ENCODE measurements around the gene ZNF541. TPM values are rescaled to one million over a fixed set of nuclear protein-coding genes. Genes with fewer than 3 reads are reported as not detected.

The ZNF541 gene
- total RNA-seq, 1 donor from 2014 or later = not detected

- TF ChIP-seq CTCF (conservative IDR thresholded peaks at IDR 0.05; ENCODE audit: low read depth, low read length) = no peak
- no peak overlapping the region for H3K4me3 ChIP-seq (ENCODE audit: low read depth, low read length)
- no peak for DNase-seq (ENCODE audit: low read depth)
Measured at GRCh38 chr19:47529018-47529742, 43.8 kb downstream of the ZNF541 start.

GRCh38 chr19:47526798-47527197 lies 46.1 kb downstream of the ZNF541 start:
- H3K4me3 ChIP-seq (ENCODE audit: low read depth, low read length) = no peak overlapping the region
- no peak for TF ChIP-seq CTCF (conservative IDR thresholded peaks at IDR 0.05; ENCODE audit: low read depth, low read length)
- no peak for DNase-seq (ENCODE audit: low read depth)

DNA sequence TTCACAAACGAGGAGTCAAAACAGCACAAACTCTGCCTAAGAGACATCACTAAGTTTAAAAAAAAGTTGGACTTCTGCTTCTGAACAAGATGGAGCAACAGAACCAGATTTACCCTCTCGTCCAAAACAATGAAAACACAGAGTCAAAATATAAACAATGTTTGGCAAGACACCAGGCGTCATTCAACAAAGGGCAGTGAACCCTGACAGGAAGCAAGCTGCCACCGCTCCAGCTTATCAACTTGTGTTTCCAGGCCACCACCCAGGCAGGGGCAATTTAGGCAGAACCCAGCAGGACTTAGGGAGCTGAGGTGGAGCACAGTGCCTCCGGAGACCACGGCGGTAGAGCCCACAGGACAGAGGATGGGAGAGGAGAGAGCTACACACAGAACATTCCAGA lies 49.5 kb downstream of the ZNF541 start:
- TF ChIP-seq CTCF (conservative IDR thresholded peaks at IDR 0.05; ENCODE audit: low read depth, low read length) = no peak
- no peak overlapping the region for H3K4me3 ChIP-seq (ENCODE audit: low read depth, low read length)
- DNase-seq (ENCODE audit: low read depth) = no peak

Other genes with a start within 250 kb of the ZNF541 start
- not detected in 2 replicates for gene C5AR2, start 241.0 kb downstream of the ZNF541 start, total RNA-seq
- gene DHX34, start 223.8 kb downstream of the ZNF541 start, total RNA-seq = 11.5 and 18.8 TPM in 2 replicates
- gene MEIS3, start 153.6 kb downstream of the ZNF541 start, total RNA-seq = 0.29 TPM in 1 of 2 replicates, not detected in the other
- gene SLC8A2, start 101.3 kb downstream of the ZNF541 start, total RNA-seq = not detected in 2 replicates
- 3.2 TPM in 2 replicates for gene KPTN, start 88.9 kb downstream of the ZNF541 start, total RNA-seq
- 78.9 and 82.2 TPM in 2 replicates for gene NAPA, start 58.1 kb downstream of the ZNF541 start, total RNA-seq
- gene BICRA, start 36.0 kb upstream of the ZNF541 start, total RNA-seq = 2.1 and 2.7 TPM in 2 replicates
- 33.6 and 58.9 TPM in 2 replicates for gene EHD2, start 140.3 kb upstream of the ZNF541 start, total RNA-seq
- 192 and 247 TPM in 2 replicates for gene NOP53, start 172.4 kb upstream of the ZNF541 start, total RNA-seq
- gene SELENOW, start 205.6 kb upstream of the ZNF541 start, total RNA-seq = 165 and 265 TPM in 2 replicates
- gene TPRX1, start 231.4 kb upstream of the ZNF541 start, total RNA-seq = not detected in 2 replicates
- not detected in 2 replicates for gene CRX, start 248.8 kb upstream of the ZNF541 start, total RNA-seq